NCI-H146 treated with DMSO at 0.1 percent for 48 hours (cell line): Measurements from ENCODE around the gene AP1M2.
"Not testable (repeated sequence)": the region's sequence is repeated elsewhere in the genome, so short reads cannot be mapped to it uniquely, and the experiment has no call there.

Source experiments
- DNase-seq: peaks from one replicate; lab custom pipeline; 2025; ENCODE audit not compliant: unreplicated experiment; lab: John Stamatoyannopoulos, UW

Gene AP1M2

GRCh38 chr19:10543059-10543419 is 44.1 kb downstream of the AP1M2 start:
- DNase-seq = no peak

- DNase-seq = not testable (repeated sequence)
Measured at GRCh38 chr19:10539016-10539415, 48.1 kb downstream of the AP1M2 start.

GRCh38 chr19:10538204-10538983 is 48.7 kb downstream of the AP1M2 start:
- DNase-seq = no peak

GRCh38 chr19:10537668-10538067 is 49.4 kb downstream of the AP1M2 start:
- no peak for DNase-seq

GRCh38 chr19:10535613-10536012 is 51.5 kb downstream of the AP1M2 start:
- no peak for DNase-seq

GRCh38 chr19:10533646-10534386 is 53.3 kb downstream of the AP1M2 start:
- no peak for DNase-seq

GRCh38 chr19:10532457-10532856 is 54.7 kb downstream of the AP1M2 start:
- no peak for DNase-seq

GRCh38 chr19:10526887-10527286 is 60.2 kb downstream of the AP1M2 start:
- not testable (repeated sequence) for DNase-seq

GRCh38 chr19:10525636-10526035 is 61.5 kb downstream of the AP1M2 start:
- no peak for DNase-seq

- DNase-seq = no peak
Measured at GRCh38 chr19:10523135-10523636, 63.9 kb downstream of the AP1M2 start.
